ENCODE data around the gene PHETA2. TPM values are rescaled to one million over a fixed set of nuclear protein-coding genes. Genes with fewer than 3 reads are reported as not detected.

Gene PHETA2
- total and polyA plus RNA-seq, 2 of the 13 experiments (the other 11 are each of a cell fraction or from before 2014, with no cell fraction given): 0.07 TPM; not detected in 1

DNA sequence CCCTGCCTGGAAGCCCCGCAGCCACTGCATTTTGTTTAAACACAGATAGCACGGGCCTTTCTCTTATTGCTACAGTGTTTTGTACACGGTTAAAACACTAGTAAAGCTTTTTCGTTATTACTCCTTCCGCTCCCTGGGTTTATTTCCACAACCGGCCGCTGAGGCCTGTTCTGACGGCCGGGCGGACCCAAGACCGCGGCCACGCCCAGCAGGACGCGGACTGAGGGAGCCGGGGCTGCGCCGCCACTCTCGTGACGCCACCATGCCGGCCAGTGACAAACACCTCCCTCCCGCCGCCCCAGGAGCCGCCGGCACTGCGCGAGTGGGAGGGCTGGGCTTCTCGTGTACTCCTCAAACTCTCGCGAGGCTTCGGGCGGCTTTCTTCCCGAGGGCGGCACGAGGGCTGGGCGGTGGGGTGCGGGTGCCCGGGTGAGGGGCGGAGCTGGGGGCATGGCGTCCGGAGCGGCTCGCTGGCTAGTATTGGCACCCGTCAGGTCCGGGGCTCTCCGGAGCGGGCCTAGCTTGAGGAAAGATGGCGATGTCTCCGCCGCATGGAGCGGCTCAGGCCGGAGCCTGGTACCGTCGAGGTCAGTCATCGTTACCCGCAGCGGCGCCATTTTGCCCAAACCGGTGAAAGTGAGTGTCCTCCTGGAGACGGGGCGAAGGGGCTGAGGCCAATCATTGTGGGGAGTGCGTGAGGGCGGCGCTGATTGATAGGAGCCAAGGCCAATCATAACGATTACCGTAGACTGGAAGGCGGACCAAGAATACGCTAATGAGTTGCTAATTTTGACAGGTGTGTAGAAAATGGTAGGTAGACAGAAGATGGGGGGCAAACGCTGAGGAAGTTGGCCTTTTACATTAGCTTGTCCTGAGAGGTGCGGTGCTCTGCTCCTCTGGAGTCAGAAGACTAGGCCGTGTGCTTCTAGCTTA is 5.5 kb downstream of the PHETA2 start, which contains the start of gene SMDT1 (continued):
- TF ChIP-seq, protein P1, sequence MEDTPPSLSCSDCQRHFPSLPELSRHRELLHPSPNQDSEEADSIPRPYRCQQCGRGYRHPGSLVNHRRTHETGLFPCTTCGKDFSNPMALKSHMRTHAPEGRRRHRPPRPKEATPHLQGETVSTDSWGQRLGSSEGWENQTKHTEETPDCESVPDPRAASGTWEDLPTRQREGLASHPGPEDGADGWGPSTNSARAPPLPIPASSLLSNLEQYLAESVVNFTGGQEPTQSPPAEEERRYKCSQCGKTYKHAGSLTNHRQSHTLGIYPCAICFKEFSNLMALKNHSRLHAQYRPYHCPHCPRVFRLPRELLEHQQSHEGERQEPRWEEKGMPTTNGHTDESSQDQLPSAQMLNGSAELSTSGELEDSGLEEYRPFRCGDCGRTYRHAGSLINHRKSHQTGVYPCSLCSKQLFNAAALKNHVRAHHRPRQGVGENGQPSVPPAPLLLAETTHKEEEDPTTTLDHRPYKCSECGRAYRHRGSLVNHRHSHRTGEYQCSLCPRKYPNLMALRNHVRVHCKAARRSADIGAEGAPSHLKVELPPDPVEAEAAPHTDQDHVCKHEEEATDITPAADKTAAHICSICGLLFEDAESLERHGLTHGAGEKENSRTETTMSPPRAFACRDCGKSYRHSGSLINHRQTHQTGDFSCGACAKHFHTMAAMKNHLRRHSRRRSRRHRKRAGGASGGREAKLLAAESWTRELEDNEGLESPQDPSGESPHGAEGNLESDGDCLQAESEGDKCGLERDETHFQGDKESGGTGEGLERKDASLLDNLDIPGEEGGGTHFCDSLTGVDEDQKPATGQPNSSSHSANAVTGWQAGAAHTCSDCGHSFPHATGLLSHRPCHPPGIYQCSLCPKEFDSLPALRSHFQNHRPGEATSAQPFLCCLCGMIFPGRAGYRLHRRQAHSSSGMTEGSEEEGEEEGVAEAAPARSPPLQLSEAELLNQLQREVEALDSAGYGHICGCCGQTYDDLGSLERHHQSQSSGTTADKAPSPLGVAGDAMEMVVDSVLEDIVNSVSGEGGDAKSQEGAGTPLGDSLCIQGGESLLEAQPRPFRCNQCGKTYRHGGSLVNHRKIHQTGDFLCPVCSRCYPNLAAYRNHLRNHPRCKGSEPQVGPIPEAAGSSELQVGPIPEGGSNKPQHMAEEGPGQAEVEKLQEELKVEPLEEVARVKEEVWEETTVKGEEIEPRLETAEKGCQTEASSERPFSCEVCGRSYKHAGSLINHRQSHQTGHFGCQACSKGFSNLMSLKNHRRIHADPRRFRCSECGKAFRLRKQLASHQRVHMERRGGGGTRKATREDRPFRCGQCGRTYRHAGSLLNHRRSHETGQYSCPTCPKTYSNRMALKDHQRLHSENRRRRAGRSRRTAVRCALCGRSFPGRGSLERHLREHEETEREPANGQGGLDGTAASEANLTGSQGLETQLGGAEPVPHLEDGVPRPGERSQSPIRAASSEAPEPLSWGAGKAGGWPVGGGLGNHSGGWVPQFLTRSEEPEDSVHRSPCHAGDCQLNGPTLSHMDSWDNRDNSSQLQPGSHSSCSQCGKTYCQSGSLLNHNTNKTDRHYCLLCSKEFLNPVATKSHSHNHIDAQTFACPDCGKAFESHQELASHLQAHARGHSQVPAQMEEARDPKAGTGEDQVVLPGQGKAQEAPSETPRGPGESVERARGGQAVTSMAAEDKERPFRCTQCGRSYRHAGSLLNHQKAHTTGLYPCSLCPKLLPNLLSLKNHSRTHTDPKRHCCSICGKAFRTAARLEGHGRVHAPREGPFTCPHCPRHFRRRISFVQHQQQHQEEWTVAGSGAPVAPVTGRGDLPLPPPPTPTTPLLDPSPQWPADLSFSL (CRISPR knock-in tag; IDR thresholded peaks at IDR 0.05): no peak
- TF ChIP-seq CBX5 (CRISPR knock-in tag; IDR thresholded peaks at IDR 0.05; ENCODE audit: borderline replicate concordance) (no peak; the same call in 1 of the 2 replicates), KAT7 (CRISPR knock-in tag; IDR thresholded peaks at IDR 0.05; ENCODE audit: borderline replicate concordance) (no peak; the same call in 1 of the 2 replicates), IRF2 (CRISPR knock-in tag; IDR thresholded peaks at IDR 0.05) (peak; percentile 61), ZFP90 (CRISPR knock-in tag; IDR thresholded peaks at IDR 0.05; ENCODE audit: borderline replicate concordance) (peak; percentile 61; the same call in 1 of the 2 replicates), ZFYVE20 (CRISPR knock-in tag; IDR thresholded peaks at IDR 0.05; ENCODE audit: borderline replicate concordance, low read depth) (no peak), ZNF207 (IDR thresholded peaks at IDR 0.05; ENCODE audit: borderline replicate concordance) (no peak), PAWR (CRISPR knock-in tag; IDR thresholded peaks at IDR 0.05; ENCODE audit: borderline replicate concordance) (no peak)
- TF ChIP-seq, protein P2, sequence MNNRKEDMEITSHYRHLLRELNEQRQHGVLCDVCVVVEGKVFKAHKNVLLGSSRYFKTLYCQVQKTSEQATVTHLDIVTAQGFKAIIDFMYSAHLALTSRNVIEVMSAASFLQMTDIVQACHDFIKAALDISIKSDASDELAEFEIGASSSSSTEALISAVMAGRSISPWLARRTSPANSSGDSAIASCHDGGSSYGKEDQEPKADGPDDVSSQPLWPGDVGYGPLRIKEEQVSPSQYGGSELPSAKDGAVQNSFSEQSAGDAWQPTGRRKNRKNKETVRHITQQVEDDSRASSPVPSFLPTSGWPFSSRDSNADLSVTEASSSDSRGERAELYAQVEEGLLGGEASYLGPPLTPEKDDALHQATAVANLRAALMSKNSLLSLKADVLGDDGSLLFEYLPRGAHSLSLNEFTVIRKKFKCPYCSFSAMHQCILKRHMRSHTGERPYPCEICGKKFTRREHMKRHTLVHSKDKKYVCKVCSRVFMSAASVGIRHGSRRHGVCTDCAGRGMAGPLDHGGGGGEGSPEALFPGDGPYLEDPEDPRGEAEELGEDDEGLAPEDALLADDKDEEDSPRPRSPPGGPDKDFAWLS (CRISPR knock-in tag; IDR thresholded peaks at IDR 0.05; ENCODE audit: borderline replicate concordance): no peak
- TF ChIP-seq, protein P3, sequence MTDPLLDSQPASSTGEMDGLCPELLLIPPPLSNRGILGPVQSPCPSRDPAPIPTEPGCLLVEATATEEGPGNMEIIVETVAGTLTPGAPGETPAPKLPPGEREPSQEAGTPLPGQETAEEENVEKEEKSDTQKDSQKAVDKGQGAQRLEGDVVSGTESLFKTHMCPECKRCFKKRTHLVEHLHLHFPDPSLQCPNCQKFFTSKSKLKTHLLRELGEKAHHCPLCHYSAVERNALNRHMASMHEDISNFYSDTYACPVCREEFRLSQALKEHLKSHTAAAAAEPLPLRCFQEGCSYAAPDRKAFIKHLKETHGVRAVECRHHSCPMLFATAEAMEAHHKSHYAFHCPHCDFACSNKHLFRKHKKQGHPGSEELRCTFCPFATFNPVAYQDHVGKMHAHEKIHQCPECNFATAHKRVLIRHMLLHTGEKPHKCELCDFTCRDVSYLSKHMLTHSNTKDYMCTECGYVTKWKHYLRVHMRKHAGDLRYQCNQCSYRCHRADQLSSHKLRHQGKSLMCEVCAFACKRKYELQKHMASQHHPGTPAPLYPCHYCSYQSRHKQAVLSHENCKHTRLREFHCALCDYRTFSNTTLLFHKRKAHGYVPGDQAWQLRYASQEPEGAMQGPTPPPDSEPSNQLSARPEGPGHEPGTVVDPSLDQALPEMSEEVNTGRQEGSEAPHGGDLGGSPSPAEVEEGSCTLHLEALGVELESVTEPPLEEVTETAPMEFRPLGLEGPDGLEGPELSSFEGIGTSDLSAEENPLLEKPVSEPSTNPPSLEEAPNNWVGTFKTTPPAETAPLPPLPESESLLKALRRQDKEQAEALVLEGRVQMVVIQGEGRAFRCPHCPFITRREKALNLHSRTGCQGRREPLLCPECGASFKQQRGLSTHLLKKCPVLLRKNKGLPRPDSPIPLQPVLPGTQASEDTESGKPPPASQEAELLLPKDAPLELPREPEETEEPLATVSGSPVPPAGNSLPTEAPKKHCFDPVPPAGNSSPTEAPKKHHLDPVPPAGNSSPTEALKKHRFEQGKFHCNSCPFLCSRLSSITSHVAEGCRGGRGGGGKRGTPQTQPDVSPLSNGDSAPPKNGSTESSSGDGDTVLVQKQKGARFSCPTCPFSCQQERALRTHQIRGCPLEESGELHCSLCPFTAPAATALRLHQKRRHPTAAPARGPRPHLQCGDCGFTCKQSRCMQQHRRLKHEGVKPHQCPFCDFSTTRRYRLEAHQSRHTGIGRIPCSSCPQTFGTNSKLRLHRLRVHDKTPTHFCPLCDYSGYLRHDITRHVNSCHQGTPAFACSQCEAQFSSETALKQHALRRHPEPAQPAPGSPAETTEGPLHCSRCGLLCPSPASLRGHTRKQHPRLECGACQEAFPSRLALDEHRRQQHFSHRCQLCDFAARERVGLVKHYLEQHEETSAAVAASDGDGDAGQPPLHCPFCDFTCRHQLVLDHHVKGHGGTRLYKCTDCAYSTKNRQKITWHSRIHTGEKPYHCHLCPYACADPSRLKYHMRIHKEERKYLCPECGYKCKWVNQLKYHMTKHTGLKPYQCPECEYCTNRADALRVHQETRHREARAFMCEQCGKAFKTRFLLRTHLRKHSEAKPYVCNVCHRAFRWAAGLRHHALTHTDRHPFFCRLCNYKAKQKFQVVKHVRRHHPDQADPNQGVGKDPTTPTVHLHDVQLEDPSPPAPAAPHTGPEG (CRISPR knock-in tag; IDR thresholded peaks at IDR 0.05): no peak; the same call in 1 of the 2 replicates
- TF ChIP-seq, protein P4, sequence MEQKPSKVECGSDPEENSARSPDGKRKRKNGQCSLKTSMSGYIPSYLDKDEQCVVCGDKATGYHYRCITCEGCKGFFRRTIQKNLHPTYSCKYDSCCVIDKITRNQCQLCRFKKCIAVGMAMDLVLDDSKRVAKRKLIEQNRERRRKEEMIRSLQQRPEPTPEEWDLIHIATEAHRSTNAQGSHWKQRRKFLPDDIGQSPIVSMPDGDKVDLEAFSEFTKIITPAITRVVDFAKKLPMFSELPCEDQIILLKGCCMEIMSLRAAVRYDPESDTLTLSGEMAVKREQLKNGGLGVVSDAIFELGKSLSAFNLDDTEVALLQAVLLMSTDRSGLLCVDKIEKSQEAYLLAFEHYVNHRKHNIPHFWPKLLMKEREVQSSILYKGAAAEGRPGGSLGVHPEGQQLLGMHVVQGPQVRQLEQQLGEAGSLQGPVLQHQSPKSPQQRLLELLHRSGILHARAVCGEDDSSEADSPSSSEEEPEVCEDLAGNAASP (CRISPR knock-in tag; IDR thresholded peaks at IDR 0.05; ENCODE audit: borderline replicate concordance): no peak; the same call in 1 of the 2 replicates
